ENCODE data around the gene PPP1R37. TPM values are rescaled to one million over a fixed set of nuclear protein-coding genes. Genes with fewer than 3 reads are reported as not detected.

The PPP1R37 gene
- total RNA-seq, 1 experiment from 2014 or later = 33.6 TPM

DNA sequence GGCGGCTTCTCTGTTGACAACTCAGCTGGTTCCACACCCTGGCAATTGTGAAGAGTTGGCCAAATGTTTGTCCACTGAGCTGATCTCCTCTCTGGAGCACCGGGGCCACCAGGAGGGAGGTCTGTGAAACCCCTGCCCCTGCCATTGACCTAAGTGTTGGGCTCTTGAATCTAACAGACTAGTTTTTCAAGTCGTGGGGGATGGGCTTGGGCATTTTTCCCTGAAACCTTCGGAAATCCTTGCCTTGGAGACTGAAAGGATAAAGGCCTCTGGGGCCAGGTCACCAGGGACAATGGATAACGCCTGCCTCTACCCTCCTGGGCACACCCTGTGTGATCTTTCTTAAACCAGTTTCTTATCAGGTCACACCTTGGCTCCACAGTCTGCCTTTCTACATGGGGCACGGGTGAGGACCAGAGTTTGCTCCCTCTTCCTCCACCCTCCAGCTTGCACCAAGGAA, 13.0 kb upstream of the PPP1R37 start:
- H3K14ac ChIP-seq (ENCODE audit: insufficient read depth, low read length) = peak overlapping the region; percentile 65
- Mint-ChIP-seq H3K4me1 (peaks cover 37 to 46% of the 10 kb centered on the region in 2 experiments), H3K4me3 (peak overlapping the region; percentile 99), H3K36me3 (ENCODE audit: insufficient read depth in 1 of 3, low read depth in 3 of 3) (peaks cover 13 to 30% (median 22%) of the 10 kb centered on the region in 3 experiments; a peak in 6 of 7 replicates), H3K27ac (peak overlapping the region; percentile 97 to 99 (median 99)), H3K27me3 (ENCODE audit: low read depth) (no peaks in the 10 kb centered on the region; the same call in 1 of the 2 replicates), H3K9me3 (no peaks in the 10 kb centered on the region; a peak in 1 of 5 replicates)
- no peak overlapping the region for H2AK5ac ChIP-seq (ENCODE audit: insufficient read length, low read length)
- no peak overlapping the region for H2BK5ac ChIP-seq (ENCODE audit: insufficient read length, low read length)
- no peak overlapping the region for H4K8ac ChIP-seq (replicated peaks; ENCODE audit: insufficient read length, low read depth, low read length)
- no peak overlapping the region for H3T11ph ChIP-seq (ENCODE audit: low read length)
- peak; percentile 62 for DNase-seq
- no CpG with 5 or more reads among the region's 6 CpGs for WGBS (ENCODE audit: extremely low coverage, insufficient read length, low lambda C conversion rate)
- H3K9ac ChIP-seq (ENCODE audit: extremely low read depth, insufficient read length, low read length) = peak overlapping the region; percentile 56
- peaks cover 5% of the 10 kb centered on the region; the same call in 1 of the 2 replicates for H3K79me2 ChIP-seq (ENCODE audit: insufficient read depth, low read length)
- H2BK12ac ChIP-seq (ENCODE audit: insufficient read length, low read depth, low read length) = no peak overlapping the region
- H3K23me2 ChIP-seq (ENCODE audit: insufficient read length, low read depth, low read length, poor library complexity, severe bottlenecking) = peaks cover 15% of the 10 kb centered on the region
- H4K5ac ChIP-seq (ENCODE audit: insufficient read length, low read depth, low read length) = no peak overlapping the region
- TF ChIP-seq, protein P1, sequence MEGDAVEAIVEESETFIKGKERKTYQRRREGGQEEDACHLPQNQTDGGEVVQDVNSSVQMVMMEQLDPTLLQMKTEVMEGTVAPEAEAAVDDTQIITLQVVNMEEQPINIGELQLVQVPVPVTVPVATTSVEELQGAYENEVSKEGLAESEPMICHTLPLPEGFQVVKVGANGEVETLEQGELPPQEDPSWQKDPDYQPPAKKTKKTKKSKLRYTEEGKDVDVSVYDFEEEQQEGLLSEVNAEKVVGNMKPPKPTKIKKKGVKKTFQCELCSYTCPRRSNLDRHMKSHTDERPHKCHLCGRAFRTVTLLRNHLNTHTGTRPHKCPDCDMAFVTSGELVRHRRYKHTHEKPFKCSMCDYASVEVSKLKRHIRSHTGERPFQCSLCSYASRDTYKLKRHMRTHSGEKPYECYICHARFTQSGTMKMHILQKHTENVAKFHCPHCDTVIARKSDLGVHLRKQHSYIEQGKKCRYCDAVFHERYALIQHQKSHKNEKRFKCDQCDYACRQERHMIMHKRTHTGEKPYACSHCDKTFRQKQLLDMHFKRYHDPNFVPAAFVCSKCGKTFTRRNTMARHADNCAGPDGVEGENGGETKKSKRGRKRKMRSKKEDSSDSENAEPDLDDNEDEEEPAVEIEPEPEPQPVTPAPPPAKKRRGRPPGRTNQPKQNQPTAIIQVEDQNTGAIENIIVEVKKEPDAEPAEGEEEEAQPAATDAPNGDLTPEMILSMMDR (conservative IDR thresholded peaks at IDR 0.05) = no peak
- H3K18ac ChIP-seq (ENCODE audit: insufficient read length, low read depth, low read length) = peak overlapping the region; percentile 44
- peak overlapping the region; percentile 3 for H3K27ac ChIP-seq (ENCODE audit: insufficient read length, low read depth, low read length)
- H2AFZ ChIP-seq (ENCODE audit: low read length) = no peak overlapping the region
- H2BK120ac ChIP-seq (ENCODE audit: low read depth, low read length, poor library complexity, severe bottlenecking) = no peak overlapping the region
- H4K91ac ChIP-seq (ENCODE audit: insufficient read length, low read depth, low read length) = no peak overlapping the region
- no peak overlapping the region for H3K4ac ChIP-seq (ENCODE audit: low read depth, low read length)
- peaks cover 7% of the 10 kb centered on the region; the same call in 1 of the 2 replicates for H3K4me1 ChIP-seq (ENCODE audit: insufficient read depth, low read length)
- H3K56ac ChIP-seq (ENCODE audit: insufficient read length, low read depth, low read length) = no peak overlapping the region
- H3K23ac ChIP-seq (ENCODE audit: insufficient read length, low read depth, low read length) = no peak overlapping the region
- no peaks in the 10 kb centered on the region for H3K27me3 ChIP-seq (ENCODE audit: insufficient read depth, low read length)
- no peaks in the 10 kb centered on the region for H3K9me3 ChIP-seq (ENCODE audit: control insufficient read depth, low read depth, low read length)
- H4K20me1 ChIP-seq (ENCODE audit: control insufficient read depth, insufficient read depth, insufficient read length) = no peaks in the 10 kb centered on the region
- H2BK20ac ChIP-seq (ENCODE audit: low read depth, low read length, poor library complexity, severe bottlenecking) = no peak overlapping the region
- peaks cover 4% of the 10 kb centered on the region for H3K79me1 ChIP-seq (ENCODE audit: insufficient read depth, low read depth, low read length, poor library complexity, severe bottlenecking)
- H2BK15ac ChIP-seq (ENCODE audit: low read depth, low read length) = no peak overlapping the region
- peak overlapping the region; percentile 68 for H3K4me2 ChIP-seq (ENCODE audit: insufficient read depth, insufficient read length, low read length)

Data from H9 (cell line).